ENCODE measurements around the gene KIRREL3.
"Not testable (repeated sequence)": the region's sequence is repeated elsewhere in the genome, so short reads cannot be mapped to it uniquely, and the experiment has no call there.

The KIRREL3 gene

GRCh38 chr11:126956635-126957034, 43.9 kb downstream of the KIRREL3 start:
- no peak for DNase-seq (ENCODE audit: low read depth, low spot score)
- no peak overlapping the region for H3K4me3 ChIP-seq (ENCODE audit: low read depth, low read length)
- in situ Hi-C loops (cut with HindIII; ENCODE audit: low sequenced_read_pairs) = no loop called here
- TF ChIP-seq, protein P1, sequence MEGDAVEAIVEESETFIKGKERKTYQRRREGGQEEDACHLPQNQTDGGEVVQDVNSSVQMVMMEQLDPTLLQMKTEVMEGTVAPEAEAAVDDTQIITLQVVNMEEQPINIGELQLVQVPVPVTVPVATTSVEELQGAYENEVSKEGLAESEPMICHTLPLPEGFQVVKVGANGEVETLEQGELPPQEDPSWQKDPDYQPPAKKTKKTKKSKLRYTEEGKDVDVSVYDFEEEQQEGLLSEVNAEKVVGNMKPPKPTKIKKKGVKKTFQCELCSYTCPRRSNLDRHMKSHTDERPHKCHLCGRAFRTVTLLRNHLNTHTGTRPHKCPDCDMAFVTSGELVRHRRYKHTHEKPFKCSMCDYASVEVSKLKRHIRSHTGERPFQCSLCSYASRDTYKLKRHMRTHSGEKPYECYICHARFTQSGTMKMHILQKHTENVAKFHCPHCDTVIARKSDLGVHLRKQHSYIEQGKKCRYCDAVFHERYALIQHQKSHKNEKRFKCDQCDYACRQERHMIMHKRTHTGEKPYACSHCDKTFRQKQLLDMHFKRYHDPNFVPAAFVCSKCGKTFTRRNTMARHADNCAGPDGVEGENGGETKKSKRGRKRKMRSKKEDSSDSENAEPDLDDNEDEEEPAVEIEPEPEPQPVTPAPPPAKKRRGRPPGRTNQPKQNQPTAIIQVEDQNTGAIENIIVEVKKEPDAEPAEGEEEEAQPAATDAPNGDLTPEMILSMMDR (IDR thresholded peaks at IDR 0.05; ENCODE audit: low read depth, low read length) = no peak

DNA sequence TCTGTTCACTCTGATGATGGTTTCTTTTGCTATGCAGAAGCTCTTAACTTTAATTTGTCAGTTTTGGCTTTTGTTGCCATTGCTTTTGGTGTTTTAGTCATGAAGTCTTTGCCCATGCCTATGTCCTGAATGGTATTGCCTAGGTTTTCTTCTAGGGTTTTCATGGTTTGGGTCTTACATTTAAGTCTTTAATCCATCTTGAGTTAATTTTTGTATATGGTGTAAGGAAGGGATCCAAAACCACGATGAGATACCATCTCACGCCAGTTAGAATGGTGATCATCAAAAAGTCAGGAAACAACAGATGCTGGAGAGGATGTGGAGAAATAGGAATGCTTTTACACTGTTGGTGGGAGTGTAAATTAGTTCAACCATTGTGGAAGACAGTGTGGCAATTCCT, 48.0 kb downstream of the KIRREL3 start:
- in situ Hi-C loops (cut with HindIII; ENCODE audit: low sequenced_read_pairs); H3K4me3 ChIP-seq (ENCODE audit: low read depth, low read length); DNase-seq (ENCODE audit: low read depth, low spot score): not testable (repeated sequence)

DNA sequence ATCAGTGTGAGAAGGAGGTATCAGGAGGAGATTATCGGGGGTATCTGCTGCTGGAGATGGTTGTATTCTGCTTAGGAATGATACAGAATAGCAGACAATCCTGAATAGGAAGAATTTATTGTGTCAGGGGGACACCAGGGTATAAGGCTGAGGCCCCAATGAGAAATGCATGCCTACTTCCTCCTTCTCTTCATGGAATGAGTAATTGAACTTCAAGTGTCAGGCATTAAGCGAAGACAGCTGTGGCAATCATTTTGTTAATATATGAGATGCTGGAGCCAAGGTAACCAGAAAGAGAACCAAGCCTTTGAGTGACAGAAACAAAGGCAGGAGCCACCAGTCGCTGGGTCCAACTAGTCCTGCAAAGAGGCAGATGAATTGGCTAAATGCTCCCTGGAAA, 49.1 kb downstream of the KIRREL3 start:
- in situ Hi-C loops (cut with HindIII; ENCODE audit: low sequenced_read_pairs) = no loop called here
- TF ChIP-seq, protein P1 (IDR thresholded peaks at IDR 0.05; ENCODE audit: low read depth, low read length) = no peak
- no peak for DNase-seq (ENCODE audit: low read depth, low spot score)
- H3K4me3 ChIP-seq (ENCODE audit: low read depth, low read length) = no peak overlapping the region

DNA sequence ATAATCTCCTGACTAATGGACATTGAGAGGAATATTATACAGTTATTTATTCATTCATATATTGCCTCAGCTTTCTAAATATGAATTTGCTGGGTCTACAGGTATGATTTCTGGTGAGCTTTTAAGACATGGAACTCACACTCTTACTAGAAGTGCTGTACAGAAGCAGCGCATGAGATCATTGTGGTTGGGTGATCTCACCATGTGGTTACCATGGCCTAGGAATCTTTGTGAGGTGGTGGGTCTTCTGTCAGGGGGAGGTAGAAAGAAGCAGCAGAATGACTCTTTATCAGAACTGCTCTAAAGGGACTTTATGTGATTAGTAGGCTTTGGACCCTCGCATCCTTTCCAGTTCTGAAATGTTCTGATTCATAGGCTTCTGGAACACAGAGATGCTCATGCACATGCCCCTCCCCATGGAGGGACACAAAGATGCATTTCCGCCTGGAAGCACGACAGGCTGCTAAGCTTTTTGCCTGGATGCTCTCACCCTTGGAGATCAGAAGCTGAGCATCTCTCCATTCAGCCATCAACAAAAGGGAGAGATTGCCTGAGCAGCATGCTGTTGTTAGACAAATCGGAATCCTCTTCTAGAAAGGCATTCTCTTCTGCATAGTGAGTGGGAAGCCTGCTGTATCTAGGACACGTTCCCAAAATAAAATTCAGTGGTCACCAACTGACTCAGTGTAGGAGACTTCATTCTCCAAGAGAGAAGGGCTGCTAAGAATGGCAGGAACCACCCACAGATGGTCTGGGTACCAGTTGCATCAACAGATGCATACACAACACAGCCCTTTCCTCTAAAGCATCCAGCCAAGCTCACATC, 51.3 kb downstream of the KIRREL3 start:
- peak; percentile 86 for DNase-seq (ENCODE audit: low read depth, low spot score)
- TF ChIP-seq, protein P1 (IDR thresholded peaks at IDR 0.05; ENCODE audit: low read depth, low read length) = no peak
- in situ Hi-C loops (cut with HindIII; ENCODE audit: low sequenced_read_pairs) = no loop called here
- no peak overlapping the region for H3K4me3 ChIP-seq (ENCODE audit: low read depth, low read length)

DNA sequence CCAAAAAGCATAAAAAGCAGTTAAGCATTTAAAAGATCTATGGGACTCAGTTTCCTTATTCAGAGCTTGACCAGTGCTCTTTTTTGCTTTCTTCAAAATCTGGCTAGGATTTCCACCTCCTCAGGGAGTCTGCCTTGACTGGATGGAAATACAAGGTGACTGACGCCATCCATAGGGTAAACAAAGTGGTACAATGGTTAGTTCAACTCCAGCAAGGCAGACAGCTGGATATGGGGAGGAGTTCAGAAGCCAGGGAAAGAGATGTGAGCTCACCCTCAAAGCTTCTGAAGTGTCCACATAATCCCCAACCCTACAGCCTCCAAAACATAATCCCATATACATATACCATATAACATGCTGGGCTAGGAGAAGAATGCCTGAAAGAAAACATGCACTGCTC, 52.0 kb downstream of the KIRREL3 start:
- DNase-seq (ENCODE audit: low read depth, low spot score) = peak; percentile 28
- in situ Hi-C loops (cut with HindIII; ENCODE audit: low sequenced_read_pairs) = no loop called here
- no peak overlapping the region for H3K4me3 ChIP-seq (ENCODE audit: low read depth, low read length)
- TF ChIP-seq, protein P1 (IDR thresholded peaks at IDR 0.05; ENCODE audit: low read depth, low read length) = no peak

GRCh38 chr11:126945319-126945718, 55.3 kb downstream of the KIRREL3 start:
- in situ Hi-C loops (cut with HindIII; ENCODE audit: low sequenced_read_pairs) = no loop called here
- DNase-seq (ENCODE audit: low read depth, low spot score) = no peak
- TF ChIP-seq, protein P1 (IDR thresholded peaks at IDR 0.05; ENCODE audit: low read depth, low read length) = no peak
- no peak overlapping the region for H3K4me3 ChIP-seq (ENCODE audit: low read depth, low read length)

DNA sequence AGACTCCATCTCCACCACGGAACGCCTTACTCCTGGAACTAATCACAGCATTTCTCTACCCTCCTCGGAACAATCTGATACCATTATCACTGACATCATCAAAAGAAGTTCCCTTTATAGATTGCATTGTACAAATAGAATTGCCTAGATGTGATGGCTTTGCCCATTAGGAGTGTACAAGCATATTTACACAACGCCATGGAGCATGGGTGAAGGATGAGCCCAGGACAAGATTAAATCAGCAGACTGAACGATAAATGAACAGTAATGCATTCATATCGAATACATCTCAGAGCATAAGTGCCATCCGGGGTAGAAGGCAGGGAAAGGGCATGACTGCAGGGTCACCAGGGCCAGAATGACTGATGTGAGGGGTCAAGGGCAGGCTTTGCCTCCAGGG, 57.3 kb downstream of the KIRREL3 start:
- in situ Hi-C loops (cut with HindIII; ENCODE audit: low sequenced_read_pairs) = no loop called here
- no peak for DNase-seq (ENCODE audit: low read depth, low spot score)
- H3K4me3 ChIP-seq (ENCODE audit: low read depth, low read length) = no peak overlapping the region
- TF ChIP-seq, protein P1 (IDR thresholded peaks at IDR 0.05; ENCODE audit: low read depth, low read length) = no peak

Data from astrocyte of the spinal cord (primary cell).